Measurements from ENCODE around the gene DRD5.

DNA sequence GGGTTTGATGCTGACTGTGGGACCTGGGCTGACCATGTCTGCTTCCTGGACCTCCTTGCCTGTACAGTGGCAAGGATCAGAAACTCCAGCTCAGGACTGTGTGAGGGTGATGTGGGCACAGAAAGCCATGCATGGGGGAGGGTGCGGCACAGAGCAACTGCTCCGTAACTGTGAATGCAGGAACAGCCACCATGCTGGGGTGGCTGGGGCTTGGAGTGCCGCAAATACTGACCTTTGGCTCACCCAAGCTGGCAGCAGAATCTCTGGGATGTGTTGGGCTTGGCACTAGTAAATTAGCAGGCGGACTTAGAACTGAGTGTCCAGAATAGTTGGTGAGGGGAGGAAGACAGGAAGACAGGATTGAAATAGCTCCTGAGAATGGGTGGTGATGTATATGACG, 52.0 kb downstream of the DRD5 start:
- TF ChIP-seq, protein P1, sequence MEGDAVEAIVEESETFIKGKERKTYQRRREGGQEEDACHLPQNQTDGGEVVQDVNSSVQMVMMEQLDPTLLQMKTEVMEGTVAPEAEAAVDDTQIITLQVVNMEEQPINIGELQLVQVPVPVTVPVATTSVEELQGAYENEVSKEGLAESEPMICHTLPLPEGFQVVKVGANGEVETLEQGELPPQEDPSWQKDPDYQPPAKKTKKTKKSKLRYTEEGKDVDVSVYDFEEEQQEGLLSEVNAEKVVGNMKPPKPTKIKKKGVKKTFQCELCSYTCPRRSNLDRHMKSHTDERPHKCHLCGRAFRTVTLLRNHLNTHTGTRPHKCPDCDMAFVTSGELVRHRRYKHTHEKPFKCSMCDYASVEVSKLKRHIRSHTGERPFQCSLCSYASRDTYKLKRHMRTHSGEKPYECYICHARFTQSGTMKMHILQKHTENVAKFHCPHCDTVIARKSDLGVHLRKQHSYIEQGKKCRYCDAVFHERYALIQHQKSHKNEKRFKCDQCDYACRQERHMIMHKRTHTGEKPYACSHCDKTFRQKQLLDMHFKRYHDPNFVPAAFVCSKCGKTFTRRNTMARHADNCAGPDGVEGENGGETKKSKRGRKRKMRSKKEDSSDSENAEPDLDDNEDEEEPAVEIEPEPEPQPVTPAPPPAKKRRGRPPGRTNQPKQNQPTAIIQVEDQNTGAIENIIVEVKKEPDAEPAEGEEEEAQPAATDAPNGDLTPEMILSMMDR (IDR thresholded peaks at IDR 0.05): no peak
- TF ChIP-seq EZH2 (IDR thresholded peaks at IDR 0.05; ENCODE audit: borderline replicate concordance, insufficient read depth, low read depth, low read length, poor library complexity, severe bottlenecking): no peak

Data from B cell (primary cell).